ENCODE results near the gene CACNA1G.

Gene CACNA1G

GRCh38 chr17:50657054-50657453, 96.5 kb downstream of the CACNA1G start:
- DNase-seq = no peak

- no peak for DNase-seq
Observed at GRCh38 chr17:50657627-50658026, 97.1 kb downstream of the CACNA1G start.

GRCh38 chr17:50658616-50659015, 98.1 kb downstream of the CACNA1G start:
- no peak for DNase-seq

- no peak for DNase-seq
Observed at GRCh38 chr17:50659179-50659578, 98.7 kb downstream of the CACNA1G start.

- DNase-seq = no peak
Observed at GRCh38 chr17:50660042-50660886, 99.7 kb downstream of the CACNA1G start.

- no peak for DNase-seq
Observed at GRCh38 chr17:50660887-50661345, 100.4 kb downstream of the CACNA1G start.

GRCh38 chr17:50661348-50661747, 100.8 kb downstream of the CACNA1G start:
- DNase-seq = no peak

- peak; percentile 85 for DNase-seq
Observed at GRCh38 chr17:50661795-50662391, 101.4 kb downstream of the CACNA1G start.

- DNase-seq = no peak
Observed at GRCh38 chr17:50662632-50663225, 102.2 kb downstream of the CACNA1G start.

GRCh38 chr17:50663812-50664374, 103.4 kb downstream of the CACNA1G start:
- no peak for DNase-seq

GRCh38 chr17:50664788-50665458, 104.4 kb downstream of the CACNA1G start:
- DNase-seq = no peak

GRCh38 chr17:50665838-50666237, 105.3 kb downstream of the CACNA1G start:
- no peak for DNase-seq

GRCh38 chr17:50666316-50666715, 105.8 kb downstream of the CACNA1G start:
- DNase-seq = no peak

- no peak for DNase-seq
Observed at GRCh38 chr17:50667259-50668024, 106.9 kb downstream of the CACNA1G start.

GRCh38 chr17:50668025-50668837, 107.7 kb downstream of the CACNA1G start:
- DNase-seq = peak; percentile 67

GRCh38 chr17:50668838-50669581, 108.5 kb downstream of the CACNA1G start:
- DNase-seq = no peak

GRCh38 chr17:50672071-50672470, 111.6 kb downstream of the CACNA1G start:
- no peak for DNase-seq

- no peak for DNase-seq
Observed at GRCh38 chr17:50672831-50673551, 112.5 kb downstream of the CACNA1G start.

- DNase-seq = no peak
Observed at GRCh38 chr17:50675190-50675589, 114.7 kb downstream of the CACNA1G start.

GRCh38 chr17:50675627-50676026, 115.1 kb downstream of the CACNA1G start:
- DNase-seq = no peak

Data from fibroblast of skin of abdomen (primary cell).